Activated CD4-positive, alpha-beta T cell treated with anti-CD3 and anti-CD28 coated beads, Interleukin-2, Interleukin-4, amounts not matched to agents 100 ng/mL and 50 ng/mL, durations not matched to agents 16 hours and 8 hours (primary cell): ENCODE measurements around the gene MN1.

Experiments
- DNase-seq: peaks from one replicate; pipeline ENCODE4 v3.0.0-alpha.2; 2020; ENCODE audit warnings: low spot score

Gene MN1

DNA sequence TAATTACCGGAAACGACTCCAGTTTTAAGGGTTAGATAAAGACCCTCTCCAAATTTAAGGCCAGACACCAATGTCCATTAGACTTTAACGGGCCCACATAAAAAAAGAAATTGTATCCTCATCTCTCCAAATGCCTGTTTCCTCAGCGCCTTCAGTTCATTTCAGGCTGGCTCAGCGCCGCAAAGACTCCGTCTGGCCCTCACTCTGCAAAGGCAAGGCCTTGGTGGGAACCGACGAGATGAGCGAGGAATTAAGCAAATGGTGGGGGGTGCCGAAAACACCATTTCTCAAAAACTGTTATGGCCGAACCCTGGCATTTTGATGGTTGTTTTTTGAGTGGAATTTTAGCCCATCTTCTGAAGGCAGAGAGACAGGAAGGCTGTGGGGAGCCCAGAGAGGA, 15.7 kb downstream of the MN1 start:
- DNase-seq: no peak

DNA sequence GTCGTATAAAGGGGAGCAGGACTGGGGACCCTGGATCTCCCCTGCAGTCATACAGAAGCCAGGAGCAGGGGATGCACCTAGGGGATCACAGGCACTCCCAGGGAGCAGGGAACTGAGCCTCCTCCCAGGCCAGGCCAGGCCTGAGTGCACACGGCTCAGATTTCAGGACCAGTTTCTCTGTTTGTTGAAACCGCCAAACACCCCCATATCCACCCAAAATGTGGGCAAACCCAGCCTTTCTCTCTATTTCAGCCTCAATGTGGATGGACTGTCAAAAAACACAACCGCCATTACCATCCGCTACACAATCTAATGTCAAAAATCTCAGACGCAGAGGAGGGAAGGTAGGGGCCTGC, 17.5 kb downstream of the MN1 start:
- DNase-seq: no peak

DNA sequence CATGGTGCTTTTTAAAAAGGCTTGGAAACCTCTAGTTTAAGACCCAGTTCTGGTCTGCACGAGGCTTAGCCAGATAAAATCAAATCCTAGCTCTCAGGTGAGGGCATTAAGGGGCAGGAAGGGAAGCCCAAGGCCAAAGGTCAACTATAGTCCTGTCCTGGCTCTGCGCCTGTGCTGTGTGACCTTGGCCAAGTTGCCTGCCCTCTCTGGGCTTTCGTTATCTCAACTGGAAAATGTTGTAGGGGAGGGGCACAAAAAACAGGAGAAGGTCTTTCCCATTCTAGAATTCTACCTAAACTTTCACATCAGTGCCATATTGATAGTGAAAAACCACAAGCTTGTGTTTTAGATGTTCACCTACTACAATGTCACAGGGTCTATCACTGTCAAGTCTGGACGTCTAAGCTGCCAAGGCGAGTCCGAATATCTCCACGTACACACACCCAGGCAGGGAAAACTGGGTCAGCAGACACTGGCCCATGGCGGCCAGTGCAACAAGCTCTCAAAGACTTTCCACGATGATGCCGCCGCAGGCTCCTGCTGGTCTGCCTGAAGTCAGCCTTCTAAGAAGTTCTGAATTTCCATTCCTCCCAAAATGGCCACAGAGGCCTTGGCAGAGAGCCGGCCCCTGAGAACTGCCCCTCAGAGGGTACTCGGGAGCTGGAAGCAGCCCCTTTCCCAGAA, 18.0 kb downstream of the MN1 start:
- DNase-seq: no peak

DNA sequence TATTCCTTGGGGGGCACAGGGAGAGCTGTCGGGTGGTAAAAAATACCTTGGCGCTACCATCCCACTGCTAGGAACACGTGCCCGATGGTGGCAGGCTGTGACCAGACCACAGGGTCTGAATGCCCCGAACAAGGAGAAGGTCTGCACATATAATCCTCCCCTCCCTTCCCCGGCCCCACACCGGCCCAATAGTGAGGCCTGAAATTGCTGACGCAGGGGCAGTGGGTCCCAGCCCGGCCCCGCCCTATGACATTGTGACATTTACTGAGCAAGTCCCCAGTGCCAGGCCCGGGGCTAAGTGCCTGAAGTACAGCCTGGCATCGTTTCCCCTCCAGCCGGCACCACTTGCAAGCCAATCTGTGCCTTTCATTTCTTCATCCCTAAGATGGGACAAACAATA, 19.5 kb downstream of the MN1 start:
- DNase-seq: no peak

DNA sequence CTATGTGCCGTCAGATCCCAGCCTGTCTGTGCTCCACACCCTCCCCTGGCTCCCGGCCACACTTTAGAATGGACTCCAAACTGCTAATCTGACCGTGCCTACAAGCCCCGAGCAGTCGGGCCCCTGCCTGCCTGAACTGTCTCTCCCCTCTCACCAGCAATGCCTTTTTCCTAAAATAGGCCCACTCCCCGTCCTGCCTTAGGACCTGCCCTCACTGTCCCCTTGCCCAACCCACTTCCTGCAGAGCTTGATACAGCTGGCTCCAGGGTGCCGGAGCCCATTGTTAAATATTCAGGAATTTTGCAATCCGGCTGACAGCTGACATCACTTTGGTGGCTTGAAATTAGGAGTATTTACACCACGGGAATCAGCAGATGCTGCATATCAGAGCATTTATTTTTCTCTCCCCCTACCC, 21.4 kb downstream of the MN1 start:
- no peak for DNase-seq

DNA sequence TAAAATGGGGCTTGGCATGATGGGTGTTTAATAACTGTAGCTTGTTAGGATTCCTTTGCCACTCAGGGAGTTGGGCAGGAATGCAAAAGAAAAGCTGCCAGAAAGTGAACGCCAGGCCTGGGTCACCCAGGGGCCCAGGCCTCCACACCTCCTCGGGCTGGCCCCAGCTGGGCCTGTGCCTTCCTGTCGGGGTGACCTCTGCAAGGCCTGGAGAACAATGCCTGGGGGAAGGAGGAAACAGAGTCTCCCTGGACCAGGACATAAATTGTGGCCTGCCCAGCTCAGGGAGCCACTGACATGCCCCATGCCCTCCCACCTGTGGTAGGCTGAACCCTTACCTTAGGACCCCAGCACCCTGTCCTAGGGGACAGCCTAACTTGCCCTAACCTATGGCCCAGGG, 21.9 kb downstream of the MN1 start:
- no peak for DNase-seq

DNA sequence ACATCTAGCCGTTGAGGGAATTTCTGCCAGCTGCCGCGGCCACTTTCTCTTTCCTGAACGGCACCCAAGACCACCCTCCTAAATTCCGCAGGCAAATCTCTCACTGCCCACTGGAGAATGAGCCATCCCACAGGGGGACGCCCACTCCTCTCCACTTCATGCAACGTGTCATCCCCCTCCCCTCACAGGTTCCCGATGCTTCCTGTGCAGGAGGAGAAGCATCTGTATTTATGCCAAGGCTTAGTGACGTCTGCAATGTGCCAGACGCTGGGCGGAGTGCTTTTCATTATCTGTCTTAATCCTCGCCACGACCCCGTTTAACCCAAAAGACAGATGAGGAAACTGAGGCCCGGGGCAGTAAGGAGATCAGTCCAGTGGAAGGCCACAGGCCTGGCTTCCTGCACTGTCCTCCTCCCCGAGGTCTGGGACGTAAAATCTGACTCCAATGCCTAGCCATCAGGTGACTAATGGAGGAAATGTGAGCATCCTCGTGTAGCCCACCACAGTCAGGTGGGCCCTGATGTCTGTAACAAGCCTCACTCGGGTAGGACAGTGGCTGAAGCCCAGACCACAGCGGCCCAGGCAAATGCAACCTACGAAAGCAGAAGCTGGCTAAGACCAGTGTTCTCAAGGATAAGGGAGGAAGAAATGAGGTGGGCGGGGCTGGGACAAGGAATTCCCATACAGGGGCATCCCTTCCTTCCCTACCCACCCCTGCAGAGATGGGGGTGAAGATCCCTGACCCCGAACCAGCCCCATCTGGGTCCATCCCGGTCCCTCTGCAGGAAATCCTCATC, 23.1 kb downstream of the MN1 start:
- no peak for DNase-seq

DNA sequence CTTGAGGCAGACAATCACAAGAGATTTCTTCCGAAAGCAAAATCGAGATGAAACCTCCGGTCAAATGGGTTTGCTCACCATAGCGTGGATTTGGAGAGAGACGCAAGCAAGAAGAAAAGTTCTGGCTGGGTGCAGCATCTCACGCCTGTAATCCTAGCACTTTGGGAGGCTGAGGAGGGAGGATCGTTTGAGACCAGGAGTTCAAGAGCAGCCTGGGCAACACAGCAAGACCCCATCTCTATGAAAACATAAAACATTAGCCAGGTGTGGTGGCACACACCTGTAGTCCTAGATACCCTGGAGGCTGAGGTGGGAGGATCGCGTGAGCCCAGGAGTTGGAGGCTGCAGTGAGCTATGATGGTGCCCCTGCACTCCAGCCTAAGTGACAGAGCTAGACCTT, 24.4 kb downstream of the MN1 start:
- no peak for DNase-seq

DNA sequence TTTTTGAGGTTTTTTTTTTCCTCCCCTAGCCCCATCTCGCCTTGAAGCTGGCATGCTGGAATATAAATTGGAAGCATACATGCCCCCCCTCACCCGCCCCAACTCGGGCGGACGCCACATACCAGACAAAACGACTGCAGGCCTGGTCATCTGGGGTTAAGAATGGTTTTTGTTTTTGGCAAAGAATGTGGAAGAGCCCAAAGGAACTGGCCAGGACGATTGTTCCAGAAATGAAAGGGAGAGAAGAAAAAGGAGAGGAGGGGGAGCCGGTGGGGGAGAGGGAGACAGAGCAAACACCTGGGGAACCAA, 25.0 kb downstream of the MN1 start:
- no peak for DNase-seq

DNA sequence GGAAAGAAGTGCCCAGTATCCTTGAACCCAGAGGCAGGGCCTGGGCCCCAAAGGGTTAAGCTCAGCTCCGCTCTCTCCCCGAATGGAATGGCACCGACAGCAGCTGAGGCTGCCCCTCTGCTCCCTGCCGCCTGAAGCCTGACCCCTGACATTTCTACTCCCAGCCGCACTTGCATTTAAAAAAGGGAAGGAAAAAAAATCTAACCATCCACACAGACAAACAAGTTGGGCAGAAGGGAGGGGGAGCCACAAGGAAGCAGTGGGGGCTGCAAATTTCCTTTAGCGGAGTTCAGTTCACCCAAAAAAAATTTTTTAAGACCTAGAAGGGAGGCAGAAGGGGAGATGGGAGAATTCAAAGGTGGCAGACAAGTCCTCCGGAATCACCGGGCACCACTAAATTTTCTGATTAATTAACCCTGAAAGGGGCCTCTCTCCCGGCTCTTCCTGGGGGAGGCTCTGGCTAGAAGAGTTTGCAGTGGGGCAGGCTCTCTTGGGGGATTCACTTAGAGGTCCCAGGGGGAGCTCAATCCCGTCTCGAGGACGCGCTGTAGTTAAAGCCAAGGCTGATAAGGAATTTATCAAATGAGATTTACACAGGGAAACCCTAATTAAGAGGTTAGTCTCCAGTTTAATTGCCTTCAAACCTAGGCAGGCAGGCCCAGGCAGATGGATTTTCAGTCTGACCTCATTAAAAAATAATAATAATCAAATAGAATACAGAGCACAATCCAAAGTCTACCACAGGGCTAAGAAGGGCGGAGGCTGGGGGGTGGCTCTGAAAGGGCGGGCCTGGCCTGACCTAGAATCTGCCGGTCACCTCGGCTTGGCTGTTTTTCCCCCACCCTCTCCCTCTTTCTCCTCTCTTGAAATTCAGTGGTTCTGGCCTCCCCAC, 25.6 kb downstream of the MN1 start:
- DNase-seq: no peak

DNA sequence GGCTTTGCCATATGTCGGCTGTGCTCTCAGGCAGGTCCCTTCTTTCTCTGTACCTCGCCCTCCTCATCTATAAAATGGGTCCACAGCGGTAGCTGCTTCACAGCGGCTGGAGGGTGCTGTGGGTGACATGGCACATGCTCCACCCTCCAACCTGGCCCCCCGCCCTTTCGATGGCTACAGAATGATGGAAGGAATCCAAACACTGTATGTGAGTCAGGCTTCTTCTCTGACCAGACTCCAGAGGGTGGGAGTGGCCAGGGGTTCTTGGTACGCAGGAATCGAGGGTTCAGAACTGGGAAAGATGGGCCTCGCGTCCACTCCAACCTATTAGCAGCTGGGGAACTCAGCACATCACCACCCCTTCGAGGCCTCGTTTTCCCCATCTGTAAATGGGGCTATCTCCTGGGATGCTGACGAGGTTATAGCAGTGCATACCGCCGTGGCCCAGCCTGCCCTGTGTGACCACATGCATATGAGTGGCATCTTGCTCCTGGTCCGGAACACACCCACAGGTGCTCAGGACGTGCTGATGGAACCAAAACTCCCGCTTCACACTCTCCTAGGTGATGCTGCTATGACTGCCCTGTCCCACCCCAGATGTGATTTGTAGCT, 26.4 kb downstream of the MN1 start:
- no peak for DNase-seq

DNA sequence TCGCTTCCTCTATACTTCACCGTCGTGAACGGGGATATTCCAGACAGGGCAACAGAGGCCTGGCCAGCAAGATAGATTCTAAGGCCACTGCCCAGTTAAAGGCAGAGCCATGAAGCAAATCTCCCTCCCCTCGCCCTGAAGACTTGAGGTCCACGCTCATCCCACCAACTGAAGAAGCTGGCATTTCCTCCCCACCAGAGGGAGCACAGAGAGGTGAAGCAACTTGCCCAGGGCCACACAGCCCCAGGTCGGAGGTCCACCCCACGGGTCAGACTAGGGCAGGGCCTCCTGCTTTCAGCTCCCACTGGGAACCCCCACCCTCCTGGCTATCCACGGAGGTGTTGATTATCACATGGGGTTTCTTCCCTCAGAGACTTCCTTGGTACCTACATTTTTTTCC, 27.4 kb downstream of the MN1 start:
- no peak for DNase-seq

DNA sequence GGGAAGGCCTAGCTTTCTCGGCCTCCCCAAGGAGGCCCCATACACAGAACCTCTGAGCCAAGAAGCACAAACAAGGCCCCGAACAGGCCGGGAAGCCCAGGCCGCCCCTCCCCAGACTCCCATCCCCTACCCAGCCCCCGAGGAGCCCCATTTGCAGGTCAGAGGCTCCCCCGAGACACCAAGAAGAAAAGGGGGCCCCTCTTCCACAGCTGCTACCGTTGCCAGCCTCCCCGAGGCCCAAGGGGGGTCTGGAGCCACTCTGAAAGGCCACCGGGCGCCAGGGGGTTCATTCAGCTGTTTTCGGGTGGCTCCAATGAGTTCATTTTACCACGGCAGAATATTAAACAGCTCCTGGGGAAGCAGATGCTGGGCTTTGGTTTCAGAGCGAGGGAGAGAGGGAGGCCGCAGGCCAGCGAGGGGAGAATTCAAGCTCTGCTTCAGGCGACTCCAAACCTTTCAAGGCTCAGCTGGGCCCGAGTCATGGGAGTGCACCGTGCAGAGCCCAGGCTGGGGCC, 28.5 kb downstream of the MN1 start:
- DNase-seq: no peak

DNA sequence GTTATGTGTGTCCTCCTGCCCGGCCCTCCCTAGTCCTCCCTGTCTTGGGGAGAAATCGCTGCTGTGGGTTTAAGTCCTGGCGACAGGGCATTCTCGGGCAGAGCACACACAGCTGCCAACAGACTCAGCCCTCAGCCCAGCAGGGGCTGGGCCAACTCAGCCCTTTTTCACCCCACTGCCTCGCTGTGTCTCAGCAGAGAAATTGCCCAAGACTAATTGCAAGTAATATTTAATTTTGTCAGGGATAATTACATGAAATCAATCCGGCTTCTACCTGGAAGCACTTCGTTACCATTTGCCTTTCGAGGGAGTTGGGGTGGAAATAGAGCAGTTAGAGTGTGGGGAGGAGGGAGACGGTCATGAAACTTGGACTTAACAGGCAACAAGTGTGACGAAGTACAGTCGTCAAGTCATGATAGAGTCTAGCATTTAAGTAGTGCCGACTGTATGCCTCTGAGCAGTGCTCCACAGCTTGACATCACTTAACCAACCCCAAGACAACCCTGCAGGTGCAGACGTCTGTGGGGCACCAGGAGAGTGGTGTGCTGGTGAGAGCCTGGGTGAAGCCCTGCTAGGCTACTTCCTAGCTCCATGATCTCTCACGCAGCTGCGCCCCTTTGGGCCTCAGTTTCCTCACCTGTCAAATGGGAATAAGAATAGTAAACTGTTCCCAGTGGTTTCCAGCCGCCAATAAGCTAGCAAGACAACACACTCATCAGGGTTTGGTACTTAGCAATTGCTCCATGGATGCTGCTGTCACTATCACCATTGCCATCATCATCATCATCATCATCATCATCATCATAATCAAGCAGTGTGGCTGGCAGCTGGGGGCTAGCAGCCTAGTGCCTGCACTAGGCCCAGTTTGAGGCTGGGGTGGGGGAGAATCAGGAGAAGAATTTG, 29.2 kb downstream of the MN1 start:
- DNase-seq: no peak

DNA sequence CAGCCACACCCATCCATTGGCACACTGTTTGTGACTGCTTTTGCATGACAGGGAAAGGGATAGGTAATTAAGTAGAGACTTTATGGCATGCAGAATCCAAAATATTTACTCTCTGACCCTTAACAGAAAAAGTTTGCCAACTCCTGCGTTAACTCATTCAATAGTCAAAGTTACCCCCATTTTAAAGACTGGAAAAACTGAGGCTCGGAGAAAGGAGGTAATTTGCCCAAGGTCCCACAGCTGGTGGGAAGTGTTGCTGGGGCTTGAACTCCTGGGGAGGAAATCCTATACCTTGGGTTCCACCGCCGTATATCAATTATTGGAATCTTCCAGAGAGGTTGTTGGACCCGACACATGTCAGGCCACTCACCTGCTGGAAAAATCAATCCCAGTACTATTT, 29.9 kb downstream of the MN1 start:
- no peak for DNase-seq

DNA sequence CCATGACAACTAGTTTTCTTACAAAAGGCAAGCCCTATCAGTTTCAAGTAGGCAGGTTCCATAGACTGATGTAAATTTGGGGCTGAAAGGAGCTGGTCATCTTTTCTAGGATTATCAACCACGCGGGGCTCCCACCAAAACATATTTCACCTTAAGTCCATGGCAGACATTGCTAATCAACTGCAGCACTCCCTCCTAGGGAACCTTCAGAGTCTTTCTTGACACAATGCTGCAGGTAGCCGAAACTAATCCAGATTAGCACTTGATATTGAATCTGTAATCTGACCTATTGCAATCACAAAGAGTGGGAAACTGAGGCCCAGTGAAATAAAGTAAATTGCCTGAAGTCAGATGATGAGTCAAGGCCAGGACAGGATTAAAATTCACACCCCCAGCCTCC, 32.5 kb downstream of the MN1 start:
- no peak for DNase-seq

DNA sequence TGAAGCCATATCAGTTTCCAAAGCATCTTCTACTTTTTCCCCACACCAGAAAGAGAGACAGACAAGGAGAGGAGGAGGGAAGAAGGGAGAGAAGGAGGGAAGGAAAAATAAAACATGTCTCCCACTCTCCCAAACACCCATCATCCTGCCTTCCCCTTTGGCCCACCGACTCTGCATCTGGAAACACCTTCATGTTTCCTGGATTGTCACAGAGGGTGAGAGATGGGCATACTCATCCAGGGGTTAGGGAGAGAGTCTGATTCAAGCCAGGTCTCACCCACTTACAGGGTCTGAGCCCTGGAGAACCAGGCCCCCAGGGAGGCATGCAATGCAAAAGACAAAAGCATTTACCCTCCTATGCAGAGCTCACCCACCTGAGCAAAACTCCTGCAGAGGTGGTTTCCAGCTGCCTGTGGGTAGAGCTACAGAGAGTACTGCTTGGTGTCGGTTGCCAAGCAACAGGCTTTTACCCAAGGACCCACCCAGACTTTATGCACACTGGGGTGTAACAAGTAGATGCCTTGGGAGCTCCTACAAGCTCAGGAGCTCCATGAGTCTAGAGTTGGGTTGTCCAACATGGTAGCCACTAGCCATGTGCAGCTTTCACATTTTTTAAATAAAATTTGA, 33.4 kb downstream of the MN1 start:
- no peak for DNase-seq

DNA sequence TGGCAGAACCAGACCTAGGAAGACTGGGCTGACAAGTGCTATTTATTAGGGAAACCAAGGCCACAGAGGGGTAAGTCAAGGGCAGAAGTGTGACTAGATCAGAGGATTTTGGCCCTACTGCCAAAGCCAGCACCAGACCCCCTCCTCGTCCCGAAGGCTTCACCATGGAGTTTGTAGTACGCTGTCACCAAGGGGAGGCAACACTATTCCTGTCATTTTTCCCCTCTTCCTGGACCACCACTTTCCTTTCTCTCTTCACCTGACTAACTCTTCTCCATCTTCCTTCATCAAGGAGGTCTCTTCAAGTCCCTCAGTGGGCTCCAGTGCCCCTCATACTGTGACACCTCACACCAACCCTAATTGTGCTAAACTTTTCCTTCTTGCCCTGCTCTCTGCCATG, 34.9 kb downstream of the MN1 start:
- no peak for DNase-seq

DNA sequence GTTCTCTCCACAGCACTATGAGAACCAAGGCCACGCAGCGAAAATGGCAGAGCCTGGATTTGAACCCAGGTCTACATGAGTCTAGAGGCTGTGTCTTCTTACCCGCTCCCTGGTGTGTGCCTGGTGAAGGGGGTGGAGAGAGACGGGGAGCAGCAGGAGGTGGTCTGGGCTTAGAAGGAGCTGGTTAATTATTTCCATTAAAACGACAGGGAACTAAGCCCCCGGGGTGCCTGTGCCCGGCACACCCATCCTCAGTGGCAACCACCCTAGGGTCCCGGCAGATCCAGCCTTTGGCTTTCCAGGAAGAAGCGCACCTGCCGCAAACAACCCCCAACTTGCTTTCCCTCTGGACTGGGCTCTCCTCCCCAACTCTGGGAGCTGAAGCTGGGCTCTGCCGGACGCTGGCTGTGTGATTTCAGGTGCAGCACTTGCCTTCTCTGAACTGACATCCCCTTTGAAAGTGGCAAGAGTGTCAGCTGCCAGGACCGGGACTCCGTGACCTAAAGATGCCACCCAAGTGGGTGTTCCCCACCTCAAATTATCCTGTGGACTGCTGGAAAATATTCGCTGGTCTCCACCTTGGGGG, 35.8 kb downstream of the MN1 start:
- DNase-seq: no peak

DNA sequence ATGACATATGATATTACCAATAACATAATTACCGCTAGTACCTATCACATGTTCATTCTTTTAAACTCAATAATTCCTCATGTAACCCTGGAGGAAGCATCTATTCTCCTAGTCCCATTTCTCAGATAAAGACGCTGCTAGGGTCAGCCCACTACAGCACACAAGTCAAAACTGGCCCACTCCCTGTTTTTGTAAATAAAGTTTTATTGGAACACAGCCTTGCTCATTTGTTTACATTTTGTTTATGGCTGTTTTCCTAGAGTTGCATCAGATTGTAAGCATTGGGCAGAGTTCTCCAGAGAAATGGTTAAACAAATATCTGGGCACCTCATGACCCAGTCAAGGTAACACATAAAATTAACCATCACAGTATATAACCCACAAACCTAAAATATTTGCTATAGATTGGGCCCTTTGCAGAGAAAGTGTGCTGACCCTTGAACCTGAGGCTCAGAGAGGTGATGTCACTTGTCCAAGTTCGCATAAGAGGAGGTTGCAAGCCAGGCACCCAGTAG, 36.8 kb downstream of the MN1 start:
- no peak for DNase-seq
